ENCODE measurements around the gene RXRA. TPM values are rescaled to one million over a fixed set of nuclear protein-coding genes. Genes with fewer than 3 reads are reported as not detected.
A peak's percentile ranks its signal among the peaks of the same experiment; 100 is the strongest.

RXRA gene
- total RNA-seq, 6 experiments from 2014 or later: 23.2 to 31.9 (median 28.0) TPM

DNA sequence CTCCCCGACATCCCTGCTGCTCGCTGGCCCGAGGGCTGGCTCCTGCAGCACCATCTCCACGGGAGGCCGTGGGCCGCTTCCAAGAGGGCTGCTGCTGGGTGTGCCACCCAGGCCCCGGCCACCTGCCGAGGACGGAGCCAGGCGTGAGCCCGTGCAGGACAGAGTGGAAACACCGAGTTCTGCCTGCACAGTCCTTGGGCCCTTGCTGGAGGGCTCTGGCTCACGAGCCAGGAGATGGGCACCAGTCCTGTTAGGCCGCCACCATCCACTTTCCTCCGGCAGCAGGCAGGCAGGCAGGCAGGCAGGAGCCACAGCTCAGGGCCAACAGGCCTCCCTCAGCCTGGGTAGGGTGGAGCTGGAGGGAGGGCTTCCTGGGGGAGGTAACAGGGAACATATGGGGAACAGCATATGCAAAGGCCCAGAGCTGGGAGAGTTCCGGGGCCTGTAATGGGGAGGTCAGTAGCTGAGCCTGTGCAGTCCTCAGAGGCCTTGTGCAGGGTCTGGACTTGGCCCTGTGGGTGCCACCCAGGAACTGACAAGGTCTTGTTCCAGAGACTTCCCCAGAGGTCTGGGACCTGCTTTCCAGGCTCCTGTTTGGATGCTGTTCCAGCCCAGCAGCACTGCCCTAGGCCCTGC is 31.9 kb downstream of the RXRA start:
- Mint-ChIP-seq H3K4me3 (no peak overlapping the region), H3K9me3 (no peaks in the 10 kb centered on the region), H3K27ac (no peak overlapping the region), H3K4me1 (ENCODE audit: low read depth) (no peaks in the 10 kb centered on the region), H3K27me3 (ENCODE audit: insufficient read depth) (0 out of 2 replicates have a peak, but pooled peaks cover 1% of the 10 kb centered on the region), H3K36me3 (ENCODE audit: low read depth) (no peaks in the 10 kb centered on the region)
- no peak for TF ChIP-seq CTCF (IDR thresholded peaks at IDR 0.05)
- no peak for DNase-seq

DNA sequence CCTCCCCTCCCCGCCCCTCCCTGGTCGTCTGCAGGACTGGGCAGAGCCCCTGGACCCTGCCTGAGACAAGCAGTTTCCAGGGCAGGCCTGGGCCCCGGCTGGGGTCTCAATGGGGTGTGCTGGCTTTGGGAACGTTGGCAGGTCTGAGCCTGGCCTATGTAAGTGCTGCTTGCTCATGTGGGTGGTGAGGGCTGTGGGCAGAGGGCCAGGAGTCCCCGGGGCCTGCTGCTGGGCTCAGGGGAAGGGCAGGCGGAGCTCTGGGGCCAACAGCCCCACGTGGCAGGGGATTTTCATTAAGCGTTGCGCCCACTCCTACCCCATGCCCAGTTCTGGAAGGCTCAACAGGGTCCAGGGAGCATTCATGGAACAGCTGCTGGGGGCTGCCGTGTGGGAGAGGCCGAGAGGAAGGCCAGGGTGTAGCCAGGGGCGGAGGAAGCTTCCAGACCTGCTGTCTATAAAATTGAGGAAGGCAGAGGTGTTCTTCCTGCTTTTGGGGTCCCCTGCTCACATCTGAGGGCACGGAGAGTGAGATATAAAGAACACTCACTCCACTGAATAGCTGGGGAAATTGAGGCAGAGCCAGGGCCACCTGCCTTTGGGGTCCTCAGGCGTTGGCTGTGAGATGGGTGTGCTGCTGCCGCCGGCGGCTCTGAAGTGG is 32.5 kb downstream of the RXRA start:
- H3K4me1 Mint-ChIP-seq (ENCODE audit: low read depth): no peaks in the 10 kb centered on the region
- no peak overlapping the region for H3K4me3 Mint-ChIP-seq
- TF ChIP-seq CTCF (IDR thresholded peaks at IDR 0.05): no peak
- no peaks in the 10 kb centered on the region for H3K9me3 Mint-ChIP-seq
- no peaks in the 10 kb centered on the region for H3K27me3 Mint-ChIP-seq (ENCODE audit: insufficient read depth)
- no peaks in the 10 kb centered on the region for H3K36me3 Mint-ChIP-seq (ENCODE audit: low read depth)
- no peak overlapping the region for H3K27ac Mint-ChIP-seq
- DNase-seq: no peak

GRCh38 chr9:134359493-134360179 is 33.4 kb downstream of the RXRA start:
- TF ChIP-seq CTCF (IDR thresholded peaks at IDR 0.05): no peak
- no peak for DNase-seq
- Mint-ChIP-seq H3K9me3 (no peaks in the 10 kb centered on the region), H3K4me1 (ENCODE audit: low read depth) (no peaks in the 10 kb centered on the region), H3K36me3 (ENCODE audit: low read depth) (no peaks in the 10 kb centered on the region), H3K27me3 (ENCODE audit: insufficient read depth) (peaks cover 2% of the 10 kb centered on the region; the same call in 1 of the 2 replicates), H3K27ac (no peak overlapping the region), H3K4me3 (no peak overlapping the region)

DNA sequence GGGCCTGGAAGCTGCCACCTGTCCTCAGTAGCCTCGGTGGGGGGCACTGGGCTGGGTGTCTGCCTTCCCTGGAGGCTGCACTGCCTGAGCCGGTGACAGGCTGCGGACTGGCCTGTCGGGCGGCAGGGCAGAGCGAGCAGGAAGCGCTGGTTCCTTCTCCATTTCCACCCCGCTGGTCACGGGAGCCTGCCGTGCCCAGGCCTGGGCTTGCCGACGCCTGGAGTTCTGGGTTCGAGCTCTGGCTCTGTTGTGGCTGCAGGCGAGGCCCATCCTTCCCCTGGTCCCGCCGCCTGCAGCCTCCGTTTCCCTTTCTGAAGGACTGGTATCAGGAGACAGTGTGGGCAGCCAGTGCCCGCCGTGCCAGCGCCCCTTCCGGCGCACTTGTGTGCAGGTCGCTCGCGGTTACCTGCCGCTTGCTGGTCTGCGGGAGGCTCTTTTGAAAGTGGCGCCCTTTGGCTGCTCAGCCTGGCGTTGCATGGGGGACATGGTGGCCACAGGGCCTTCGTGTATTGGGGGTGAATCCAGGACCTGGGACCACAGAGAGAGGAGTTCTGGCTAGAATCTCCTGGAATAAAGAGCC is 34.0 kb downstream of the RXRA start:
- peaks cover 1% of the 10 kb centered on the region for H3K4me1 Mint-ChIP-seq (ENCODE audit: low read depth)
- no peak overlapping the region for H3K27ac Mint-ChIP-seq
- H3K36me3 Mint-ChIP-seq (ENCODE audit: low read depth): no peaks in the 10 kb centered on the region
- DNase-seq: no peak
- TF ChIP-seq CTCF (IDR thresholded peaks at IDR 0.05): no peak
- peaks cover 2% of the 10 kb centered on the region; the same call in 1 of the 2 replicates for H3K27me3 Mint-ChIP-seq (ENCODE audit: insufficient read depth)
- H3K4me3 Mint-ChIP-seq: no peak overlapping the region
- no peaks in the 10 kb centered on the region for H3K9me3 Mint-ChIP-seq

DNA sequence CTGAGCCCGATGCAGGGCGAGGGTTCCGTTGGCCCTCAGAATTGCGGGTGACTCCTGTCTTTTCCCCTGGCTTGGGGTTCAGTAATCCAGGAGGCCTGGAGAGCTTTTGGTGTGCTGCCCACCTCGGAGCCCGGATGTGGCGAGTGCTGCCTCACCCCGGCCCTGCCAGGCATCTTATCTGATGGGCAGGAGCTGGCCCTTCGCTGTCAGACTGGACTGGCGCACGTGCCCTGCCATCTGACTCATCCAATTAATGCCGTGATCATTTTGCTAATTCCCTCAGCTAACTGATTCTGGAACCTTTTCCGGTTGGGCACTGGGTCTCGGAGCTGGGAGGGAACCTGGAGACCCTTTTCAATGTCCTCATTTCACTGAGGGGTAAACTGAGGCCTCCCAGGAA is 34.6 kb downstream of the RXRA start:
- Mint-ChIP-seq H3K36me3 (ENCODE audit: low read depth) (no peaks in the 10 kb centered on the region), H3K9me3 (no peaks in the 10 kb centered on the region), H3K4me3 (no peak overlapping the region), H3K4me1 (ENCODE audit: low read depth) (peaks cover 7% of the 10 kb centered on the region), H3K27me3 (ENCODE audit: insufficient read depth) (peaks cover 2% of the 10 kb centered on the region; the same call in 1 of the 2 replicates), H3K27ac (no peak overlapping the region)
- no peak for TF ChIP-seq CTCF (IDR thresholded peaks at IDR 0.05)
- peak; percentile 18 for DNase-seq
